ENCODE results near the gene TBX20.

TBX20 gene

DNA sequence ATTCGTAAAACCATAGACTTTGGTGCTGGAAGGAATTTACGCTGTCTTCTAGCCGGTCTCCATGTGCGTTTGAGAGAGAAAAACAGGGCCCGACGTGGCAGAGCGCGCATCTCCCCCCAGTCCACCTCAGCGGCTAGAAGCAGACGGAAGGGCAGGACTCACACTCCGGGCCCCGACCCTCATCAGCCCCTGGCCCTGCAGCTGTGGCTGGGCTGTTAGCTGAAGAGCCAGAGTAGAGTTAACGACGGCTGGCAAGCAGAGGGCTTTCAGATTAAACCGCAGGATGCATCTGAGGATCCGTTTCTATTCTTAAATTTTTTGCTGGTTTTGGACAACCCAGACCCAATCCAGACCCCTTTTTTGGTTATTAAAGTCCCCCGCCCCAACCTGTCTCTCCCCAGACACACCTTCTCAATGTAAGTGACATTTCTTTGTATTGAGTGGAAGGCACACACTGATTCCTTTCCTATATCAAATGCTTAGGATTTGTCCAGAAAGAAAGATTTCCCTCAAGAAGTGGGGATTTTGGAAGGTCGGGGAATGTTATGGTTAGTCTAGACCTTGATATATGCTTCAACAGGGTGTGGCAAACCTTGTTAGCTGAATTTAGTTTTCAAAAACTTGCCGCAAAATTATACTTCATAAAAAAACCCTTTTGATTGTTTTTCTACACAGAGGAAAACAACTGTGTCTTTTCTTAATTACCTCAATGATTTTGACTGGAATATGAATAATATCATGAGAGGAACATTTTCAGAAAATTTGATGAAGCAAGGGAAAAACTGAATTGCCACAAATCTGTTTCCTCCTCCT lies 1.7 kb upstream of the TBX20 start:
- no peak for DNase-seq (ENCODE audit: low spot score)
- TF ChIP-seq, protein P1, sequence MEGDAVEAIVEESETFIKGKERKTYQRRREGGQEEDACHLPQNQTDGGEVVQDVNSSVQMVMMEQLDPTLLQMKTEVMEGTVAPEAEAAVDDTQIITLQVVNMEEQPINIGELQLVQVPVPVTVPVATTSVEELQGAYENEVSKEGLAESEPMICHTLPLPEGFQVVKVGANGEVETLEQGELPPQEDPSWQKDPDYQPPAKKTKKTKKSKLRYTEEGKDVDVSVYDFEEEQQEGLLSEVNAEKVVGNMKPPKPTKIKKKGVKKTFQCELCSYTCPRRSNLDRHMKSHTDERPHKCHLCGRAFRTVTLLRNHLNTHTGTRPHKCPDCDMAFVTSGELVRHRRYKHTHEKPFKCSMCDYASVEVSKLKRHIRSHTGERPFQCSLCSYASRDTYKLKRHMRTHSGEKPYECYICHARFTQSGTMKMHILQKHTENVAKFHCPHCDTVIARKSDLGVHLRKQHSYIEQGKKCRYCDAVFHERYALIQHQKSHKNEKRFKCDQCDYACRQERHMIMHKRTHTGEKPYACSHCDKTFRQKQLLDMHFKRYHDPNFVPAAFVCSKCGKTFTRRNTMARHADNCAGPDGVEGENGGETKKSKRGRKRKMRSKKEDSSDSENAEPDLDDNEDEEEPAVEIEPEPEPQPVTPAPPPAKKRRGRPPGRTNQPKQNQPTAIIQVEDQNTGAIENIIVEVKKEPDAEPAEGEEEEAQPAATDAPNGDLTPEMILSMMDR (IDR thresholded peaks at IDR 0.05), result no peak
- Histone ChIP-seq H3K4me3 (no peak overlapping the region), H3K27ac (no peak overlapping the region)

DNA sequence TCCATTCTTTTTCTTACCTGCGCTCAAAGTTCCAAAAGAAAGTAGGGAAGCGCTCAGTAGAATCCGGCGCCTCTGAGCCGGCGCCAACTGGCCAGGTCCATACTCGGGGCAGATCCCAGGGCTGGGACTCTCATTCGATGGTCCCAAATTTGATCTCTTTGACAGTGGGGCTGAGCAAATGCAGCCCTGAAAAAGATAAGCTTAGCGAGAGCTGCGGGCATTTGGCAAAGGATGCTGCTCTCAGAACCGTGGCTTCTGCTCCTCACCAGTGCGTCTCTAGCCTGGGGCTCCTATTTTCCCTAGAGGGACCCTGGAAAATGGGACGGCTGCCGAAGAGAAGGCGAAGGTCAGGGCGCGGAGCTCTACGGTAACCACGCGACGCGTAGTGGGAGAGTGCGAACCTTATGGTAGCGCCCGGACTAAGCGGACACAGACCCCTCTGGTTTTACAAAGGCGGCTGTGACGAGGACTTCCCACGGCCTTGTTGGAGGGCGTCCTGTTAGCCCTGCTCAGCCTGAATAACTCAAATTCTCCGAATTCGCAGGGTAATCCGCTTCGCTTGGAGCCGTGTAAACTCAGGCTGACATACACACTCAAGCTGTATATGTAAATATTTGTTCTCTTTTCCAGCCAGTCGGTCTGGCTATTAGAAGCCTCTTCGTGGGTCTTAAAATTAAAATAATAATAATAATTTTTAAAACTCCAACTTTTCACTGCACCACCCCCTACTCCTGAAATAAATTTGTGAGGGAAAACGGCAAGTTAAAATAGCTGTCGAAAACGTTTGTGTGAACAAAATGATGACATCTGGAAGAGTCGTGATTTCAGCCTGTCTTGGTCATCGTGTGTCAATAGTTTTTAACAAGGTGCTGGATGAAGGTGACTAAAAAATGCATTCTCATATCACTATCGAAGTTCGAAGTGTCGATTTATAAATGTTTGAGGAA lies 869 bp upstream of the TBX20 start:
- TF ChIP-seq, protein P1 (IDR thresholded peaks at IDR 0.05), result no peak
- Histone ChIP-seq H3K4me3 (peak overlapping the region; percentile 91), H3K27ac (peak overlapping the region; percentile 11 to 83)
- DNase-seq (ENCODE audit: low spot score), result no peak

DNA sequence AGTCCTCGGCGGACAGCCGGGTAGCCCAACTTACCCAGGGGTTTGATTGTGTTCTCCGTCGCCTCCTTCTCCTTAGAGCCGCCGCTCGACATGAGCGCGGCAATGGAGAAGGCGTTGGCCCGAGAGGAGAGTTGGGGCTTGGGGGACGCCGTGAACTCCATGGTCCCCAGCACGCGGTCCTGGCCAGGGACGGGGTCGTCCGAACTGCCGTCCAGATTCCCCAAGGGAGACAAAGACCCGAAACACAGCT lies 515 bp downstream of the TBX20 start:
- DNase-seq (ENCODE audit: low spot score), result no peak
- peak overlapping the region; percentile 65 to 83 for H3K27ac ChIP-seq
- TF ChIP-seq, protein P1 (IDR thresholded peaks at IDR 0.05), result no peak
- peak overlapping the region; percentile 91 for H3K4me3 ChIP-seq

GRCh38 chr7:35252612-35253459 lies 1.1 kb downstream of the TBX20 start:
- Histone ChIP-seq H3K4me3 (peak overlapping the region; percentile 91), H3K27ac (peak overlapping the region; percentile 65 to 83)
- no peak for DNase-seq (ENCODE audit: low spot score)
- TF ChIP-seq, protein P1 (IDR thresholded peaks at IDR 0.05), result no peak

DNA sequence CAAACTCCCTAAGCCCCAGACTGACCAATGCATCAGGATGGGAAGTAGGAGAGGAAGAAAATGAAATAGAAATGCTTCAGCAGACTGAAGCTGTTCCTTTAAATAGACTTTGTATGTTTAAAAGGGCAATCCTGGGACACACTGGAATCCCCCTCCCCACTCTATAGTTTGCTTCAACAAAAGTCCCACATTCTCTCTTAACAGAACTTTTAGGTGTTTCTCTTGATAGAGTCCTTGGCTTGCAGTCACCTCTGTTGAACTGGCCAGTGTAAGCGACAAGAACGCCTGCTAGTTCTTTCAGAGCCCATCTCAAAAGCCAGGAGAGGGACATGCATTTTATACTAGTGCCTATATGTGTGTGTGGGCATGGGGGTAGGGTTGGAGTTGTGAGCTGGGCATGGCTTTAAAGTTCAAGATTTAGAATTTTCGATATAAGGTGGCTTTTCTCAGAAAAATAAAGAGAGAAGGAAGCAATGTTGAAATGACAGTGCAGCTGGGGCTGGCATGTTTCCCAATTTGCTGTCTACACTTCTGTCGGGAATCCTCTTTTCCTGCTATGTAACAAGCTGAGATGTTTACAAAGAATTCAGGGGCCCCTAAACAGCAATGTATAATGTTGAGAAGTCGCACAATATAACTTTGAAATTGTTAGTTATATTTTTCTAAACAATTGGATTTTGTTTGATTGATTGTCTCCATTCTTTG lies 2.1 kb downstream of the TBX20 start:
- no peak for DNase-seq (ENCODE audit: low spot score)
- peak overlapping the region; percentile 91 for H3K4me3 ChIP-seq
- H3K27ac ChIP-seq, result peak overlapping the region; percentile 15 to 33
- TF ChIP-seq, protein P1 (IDR thresholded peaks at IDR 0.05), result no peak

- peak overlapping the region; percentile 91 for H3K4me3 ChIP-seq
- no peak for DNase-seq (ENCODE audit: low spot score)
- TF ChIP-seq, protein P1 (IDR thresholded peaks at IDR 0.05), result no peak
Measured at GRCh38 chr7:35250941-35251340, 3.0 kb downstream of the TBX20 start.

More at GRCh38 chr7:35250941-35251340, 3.0 kb downstream of the TBX20 start:
- H3K27ac ChIP-seq, result peak overlapping the region in 1 of 2 donors; percentile 59

All from coronary artery (tissue), 2 donors.